Measurements from ENCODE around the gene PDPK1. TPM values are rescaled to one million over a fixed set of nuclear protein-coding genes. Genes with fewer than 3 reads are reported as not detected.
"Not testable (repeated sequence)": the region's sequence is repeated elsewhere in the genome, so short reads cannot be mapped to it uniquely, and the experiment has no call there.

Gene PDPK1
- polyA plus RNA-seq, 1 donor, result 39.7 TPM

GRCh38 chr16:2575839-2576238 lies 38.0 kb downstream of the PDPK1 start:
- H3K9me3 ChIP-seq (ENCODE audit: control insufficient read depth, low read depth, low read length); H3K4me1 ChIP-seq (ENCODE audit: control insufficient read depth, insufficient read depth, low read length); H3K27ac ChIP-seq (ENCODE audit: low read length); DNase-seq; H3K4me3 ChIP-seq (ENCODE audit: low read length); H3K27me3 ChIP-seq (ENCODE audit: control insufficient read depth, insufficient read depth, low read length); H3K36me3 ChIP-seq (ENCODE audit: control insufficient read depth, insufficient read depth, low read length): not testable (repeated sequence)
- WGBS (ENCODE audit: insufficient coverage, low lambda C conversion rate), result no CpG with 5 or more reads among the region's 21 CpGs

GRCh38 chr16:2577044-2577443 lies 39.2 kb downstream of the PDPK1 start:
- not testable (repeated sequence) for H3K9me3 ChIP-seq (ENCODE audit: control insufficient read depth, low read depth, low read length); H3K27me3 ChIP-seq (ENCODE audit: control insufficient read depth, insufficient read depth, low read length); H3K36me3 ChIP-seq (ENCODE audit: control insufficient read depth, insufficient read depth, low read length); H3K4me3 ChIP-seq (ENCODE audit: low read length); DNase-seq; H3K4me1 ChIP-seq (ENCODE audit: control insufficient read depth, insufficient read depth, low read length); H3K27ac ChIP-seq (ENCODE audit: low read length)
- WGBS (ENCODE audit: insufficient coverage, low lambda C conversion rate), result no CpG with 5 or more reads among the region's 26 CpGs

GRCh38 chr16:2578905-2579304 lies 41.1 kb downstream of the PDPK1 start:
- not testable (repeated sequence) for H3K9me3 ChIP-seq (ENCODE audit: control insufficient read depth, low read depth, low read length); H3K36me3 ChIP-seq (ENCODE audit: control insufficient read depth, insufficient read depth, low read length); H3K27ac ChIP-seq (ENCODE audit: low read length); DNase-seq; H3K4me1 ChIP-seq (ENCODE audit: control insufficient read depth, insufficient read depth, low read length); H3K4me3 ChIP-seq (ENCODE audit: low read length); H3K27me3 ChIP-seq (ENCODE audit: control insufficient read depth, insufficient read depth, low read length)
- no CpG with 5 or more reads among the region's 12 CpGs for WGBS (ENCODE audit: insufficient coverage, low lambda C conversion rate)

GRCh38 chr16:2580143-2580542 lies 42.3 kb downstream of the PDPK1 start:
- no CpG with 5 or more reads among the region's 11 CpGs for WGBS (ENCODE audit: insufficient coverage, low lambda C conversion rate)
- not testable (repeated sequence) for H3K9me3 ChIP-seq (ENCODE audit: control insufficient read depth, low read depth, low read length); H3K4me1 ChIP-seq (ENCODE audit: control insufficient read depth, insufficient read depth, low read length); H3K4me3 ChIP-seq (ENCODE audit: low read length); H3K36me3 ChIP-seq (ENCODE audit: control insufficient read depth, insufficient read depth, low read length); H3K27ac ChIP-seq (ENCODE audit: low read length); DNase-seq; H3K27me3 ChIP-seq (ENCODE audit: control insufficient read depth, insufficient read depth, low read length)

GRCh38 chr16:2580818-2581217 lies 43.0 kb downstream of the PDPK1 start:
- no CpG with 5 or more reads among the region's 21 CpGs for WGBS (ENCODE audit: insufficient coverage, low lambda C conversion rate)
- H3K36me3 ChIP-seq (ENCODE audit: control insufficient read depth, insufficient read depth, low read length), result peaks cover 12% of the 10 kb centered on the region
- H3K4me1 ChIP-seq (ENCODE audit: control insufficient read depth, insufficient read depth, low read length); H3K9me3 ChIP-seq (ENCODE audit: control insufficient read depth, low read depth, low read length); H3K27me3 ChIP-seq (ENCODE audit: control insufficient read depth, insufficient read depth, low read length); DNase-seq; H3K27ac ChIP-seq (ENCODE audit: low read length); H3K4me3 ChIP-seq (ENCODE audit: low read length): not testable (repeated sequence)

GRCh38 chr16:2584729-2585650 lies 47.2 kb downstream of the PDPK1 start:
- no peaks in the 10 kb centered on the region for H3K27me3 ChIP-seq (ENCODE audit: control insufficient read depth, insufficient read depth, low read length)
- H3K4me3 ChIP-seq (ENCODE audit: low read length), result no peak overlapping the region
- no peaks in the 10 kb centered on the region for H3K4me1 ChIP-seq (ENCODE audit: control insufficient read depth, insufficient read depth, low read length)
- no peak for DNase-seq
- WGBS (ENCODE audit: insufficient coverage, low lambda C conversion rate), result no CpG with 5 or more reads among the region's 24 CpGs
- peaks cover 47% of the 10 kb centered on the region for H3K36me3 ChIP-seq (ENCODE audit: control insufficient read depth, insufficient read depth, low read length)
- H3K9me3 ChIP-seq (ENCODE audit: control insufficient read depth, low read depth, low read length), result no peaks in the 10 kb centered on the region
- H3K27ac ChIP-seq (ENCODE audit: low read length), result no peak overlapping the region

- no peak overlapping the region for H3K4me3 ChIP-seq (ENCODE audit: low read length)
- no peak for DNase-seq
- no peak overlapping the region for H3K27ac ChIP-seq (ENCODE audit: low read length)
- WGBS (ENCODE audit: insufficient coverage, low lambda C conversion rate), result 80% methylated on average over 1 of the region's 25 CpGs
- no peaks in the 10 kb centered on the region for H3K4me1 ChIP-seq (ENCODE audit: control insufficient read depth, insufficient read depth, low read length)
- peaks cover 52% of the 10 kb centered on the region for H3K36me3 ChIP-seq (ENCODE audit: control insufficient read depth, insufficient read depth, low read length)
- H3K9me3 ChIP-seq (ENCODE audit: control insufficient read depth, low read depth, low read length), result no peaks in the 10 kb centered on the region
- H3K27me3 ChIP-seq (ENCODE audit: control insufficient read depth, insufficient read depth, low read length), result no peaks in the 10 kb centered on the region
Measured at GRCh38 chr16:2585651-2586081, 47.8 kb downstream of the PDPK1 start.

- DNase-seq, result no peak
- H3K27me3 ChIP-seq (ENCODE audit: control insufficient read depth, insufficient read depth, low read length), result no peaks in the 10 kb centered on the region
- no peak overlapping the region for H3K4me3 ChIP-seq (ENCODE audit: low read length)
- H3K4me1 ChIP-seq (ENCODE audit: control insufficient read depth, insufficient read depth, low read length), result no peaks in the 10 kb centered on the region
- peaks cover 57% of the 10 kb centered on the region for H3K36me3 ChIP-seq (ENCODE audit: control insufficient read depth, insufficient read depth, low read length)
- WGBS (ENCODE audit: insufficient coverage, low lambda C conversion rate), result no CpG with 5 or more reads among the region's 12 CpGs
- no peak overlapping the region for H3K27ac ChIP-seq (ENCODE audit: low read length)
- no peaks in the 10 kb centered on the region for H3K9me3 ChIP-seq (ENCODE audit: control insufficient read depth, low read depth, low read length)
Measured at GRCh38 chr16:2586241-2586640, 48.4 kb downstream of the PDPK1 start.

- no peak for DNase-seq
- Histone ChIP-seq H3K27me3 (ENCODE audit: control insufficient read depth, insufficient read depth, low read length) (no peaks in the 10 kb centered on the region), H3K27ac (ENCODE audit: low read length) (no peak overlapping the region), H3K36me3 (ENCODE audit: control insufficient read depth, insufficient read depth, low read length) (peaks cover 64% of the 10 kb centered on the region), H3K9me3 (ENCODE audit: control insufficient read depth, low read depth, low read length) (no peaks in the 10 kb centered on the region), H3K4me3 (ENCODE audit: low read length) (no peak overlapping the region), H3K4me1 (ENCODE audit: control insufficient read depth, insufficient read depth, low read length) (no peaks in the 10 kb centered on the region)
- 100% methylated on average over 1 of the region's 16 CpGs for WGBS (ENCODE audit: insufficient coverage, low lambda C conversion rate)
Measured at GRCh38 chr16:2586901-2587480, 49.2 kb downstream of the PDPK1 start.

- DNase-seq, result no peak
- Histone ChIP-seq H3K27ac (ENCODE audit: low read length) (no peak overlapping the region), H3K9me3 (ENCODE audit: control insufficient read depth, low read depth, low read length) (no peaks in the 10 kb centered on the region), H3K36me3 (ENCODE audit: control insufficient read depth, insufficient read depth, low read length) (peaks cover 74% of the 10 kb centered on the region), H3K4me3 (ENCODE audit: low read length) (no peak overlapping the region), H3K27me3 (ENCODE audit: control insufficient read depth, insufficient read depth, low read length) (no peaks in the 10 kb centered on the region), H3K4me1 (ENCODE audit: control insufficient read depth, insufficient read depth, low read length) (no peaks in the 10 kb centered on the region)
- 100% methylated on average over 1 of the region's 14 CpGs for WGBS (ENCODE audit: insufficient coverage, low lambda C conversion rate)
Measured at GRCh38 chr16:2587891-2588565, 50.2 kb downstream of the PDPK1 start.

Data from large intestine (tissue), 3 donors.